GM18502 (cell line): ENCODE measurements around the gene ARL4C.
"Not testable (repeated sequence)": the region's sequence is repeated elsewhere in the genome, so short reads cannot be mapped to it uniquely, and the experiment has no call there.

Source experiments
- ATAC-seq: cut with Tn5 transposase; IDR thresholded peaks from one replicate; pipeline ENCODE4 v1.9.1; 2021; ENCODE audit warnings: mild to moderate bottlenecking; ENCODE audit not compliant: unreplicated experiment, poor library complexity

ARL4C gene

DNA sequence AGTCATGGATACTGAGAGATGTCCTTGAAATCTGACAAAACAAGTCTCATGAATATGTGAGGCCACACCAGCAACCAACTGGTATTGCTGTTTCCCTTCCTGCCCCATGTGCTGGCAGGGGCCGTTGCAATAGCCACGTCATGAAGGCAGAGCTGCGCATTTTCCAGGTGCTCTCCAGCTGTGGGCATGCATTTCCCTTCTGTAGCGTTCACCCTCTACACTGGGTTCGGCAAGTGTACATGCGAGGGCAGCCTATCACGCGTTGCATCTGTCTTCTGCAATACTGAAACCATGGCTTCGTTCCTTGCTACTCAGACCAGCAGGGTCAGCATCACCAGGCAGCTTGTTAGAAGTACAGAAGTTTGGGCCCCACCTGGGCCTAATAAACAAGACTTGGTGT is 17.4 kb downstream of the ARL4C start:
- no peak for ATAC-seq

DNA sequence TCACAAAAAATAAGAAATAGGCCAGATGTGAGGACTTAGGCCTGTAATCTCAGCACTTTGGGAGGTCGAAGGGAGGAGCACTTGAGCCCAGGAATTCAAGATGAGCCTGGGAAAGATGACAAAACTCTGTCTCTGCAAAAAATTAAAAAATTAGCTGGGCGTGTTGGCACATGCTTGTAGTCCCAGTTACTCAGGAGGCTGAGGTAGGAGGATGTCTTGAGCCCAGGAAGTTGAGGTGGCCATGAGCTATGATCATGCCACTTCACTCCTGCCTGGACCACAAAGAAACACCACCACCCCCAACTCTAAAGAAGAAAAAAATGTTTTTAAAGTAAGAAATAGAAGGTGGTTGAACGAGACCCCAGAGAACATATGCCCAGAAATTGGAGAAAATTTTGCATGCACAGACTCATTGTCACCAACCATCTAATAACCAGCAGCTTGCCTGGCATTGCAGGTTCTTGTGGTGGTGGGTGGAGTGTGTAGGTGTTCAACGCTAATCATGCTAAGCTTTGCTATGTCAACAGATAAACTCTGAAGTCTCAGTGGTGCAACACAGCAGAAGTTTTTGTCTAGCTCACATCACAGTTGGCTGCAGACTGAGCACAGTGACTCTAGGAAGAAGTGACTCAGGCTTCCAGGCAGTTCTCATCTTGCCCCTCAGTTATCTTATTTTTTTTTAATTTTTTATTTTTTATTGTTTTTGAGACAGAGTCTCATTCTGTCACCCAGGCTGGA is 18.6 kb downstream of the ARL4C start:
- ATAC-seq = no peak

DNA sequence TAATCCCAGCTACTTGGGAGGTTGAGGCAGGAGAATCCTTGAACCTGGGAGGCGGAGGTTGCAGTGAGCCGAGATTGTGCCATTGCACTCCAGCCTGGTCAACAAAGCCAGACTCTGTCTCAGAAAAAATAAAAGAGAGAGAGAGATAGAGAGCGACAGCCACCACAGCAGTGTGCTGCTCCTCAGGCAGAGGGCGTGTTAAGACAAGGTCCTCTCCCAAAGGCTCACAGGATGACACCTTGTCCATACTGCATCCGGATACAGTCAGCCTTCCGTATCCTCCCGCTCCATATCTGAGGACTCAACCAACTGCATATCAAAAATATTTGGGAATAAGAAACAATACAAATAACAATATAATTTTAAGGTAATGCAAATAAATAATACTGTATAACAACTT is 20.1 kb downstream of the ARL4C start:
- no peak for ATAC-seq

DNA sequence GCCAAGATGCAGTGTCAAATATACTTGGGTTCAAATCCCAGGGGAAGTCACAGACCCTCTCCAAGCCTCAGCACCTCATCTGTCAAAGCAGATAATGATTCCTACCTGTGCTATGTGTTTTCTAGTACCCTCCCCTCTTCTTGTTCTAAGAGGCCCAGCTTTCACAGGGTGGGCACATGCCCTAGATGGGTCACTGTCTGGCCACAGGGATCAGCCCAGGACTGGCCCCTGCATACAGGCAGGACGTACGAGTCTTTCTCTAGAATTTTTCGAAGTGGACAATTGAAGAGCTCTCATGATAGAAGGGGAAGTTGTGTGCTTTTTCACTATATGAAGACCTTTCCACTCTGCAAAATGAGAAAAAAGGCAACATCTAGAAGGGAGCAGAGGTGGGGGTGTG is 22.2 kb downstream of the ARL4C start:
- no peak for ATAC-seq

DNA sequence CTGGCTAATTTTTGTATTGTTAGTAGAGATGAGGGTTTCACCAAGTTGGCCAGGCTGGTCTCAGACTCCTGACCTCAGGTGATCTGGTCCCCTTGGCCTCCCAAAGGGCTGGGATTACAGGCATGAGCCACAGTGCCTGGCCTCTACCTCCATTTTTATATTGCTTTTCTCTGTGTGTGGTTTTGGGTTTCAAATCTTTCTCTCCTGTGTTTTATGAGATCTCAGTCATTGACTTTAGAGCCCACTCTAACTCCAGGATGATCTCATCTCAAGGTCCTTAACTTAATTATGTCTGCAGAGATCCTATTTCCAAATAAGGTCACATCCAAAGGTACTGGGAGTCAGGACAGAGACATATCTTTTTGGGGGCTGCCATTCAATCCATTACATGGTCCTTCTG is 24.7 kb downstream of the ARL4C start:
- ATAC-seq = no peak

DNA sequence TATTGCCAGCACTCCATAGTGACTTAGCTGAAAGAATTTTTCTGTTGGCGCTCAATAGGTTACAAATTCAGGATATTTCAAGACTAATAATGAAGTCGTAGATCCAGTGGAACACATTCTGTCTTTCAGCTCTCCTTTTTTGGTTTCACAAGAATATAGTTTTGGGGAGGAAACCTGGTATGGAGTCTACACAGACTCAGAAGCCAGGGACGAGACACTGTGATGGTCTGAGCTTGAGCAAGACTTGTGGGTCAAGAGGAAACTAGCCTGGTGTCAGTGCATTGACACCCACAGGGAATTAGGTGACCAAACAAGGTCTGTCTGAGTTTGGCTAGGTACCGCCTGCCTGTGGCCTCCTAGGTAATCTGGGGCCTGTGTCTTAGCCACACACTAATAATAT is 26.9 kb downstream of the ARL4C start:
- ATAC-seq = no peak

DNA sequence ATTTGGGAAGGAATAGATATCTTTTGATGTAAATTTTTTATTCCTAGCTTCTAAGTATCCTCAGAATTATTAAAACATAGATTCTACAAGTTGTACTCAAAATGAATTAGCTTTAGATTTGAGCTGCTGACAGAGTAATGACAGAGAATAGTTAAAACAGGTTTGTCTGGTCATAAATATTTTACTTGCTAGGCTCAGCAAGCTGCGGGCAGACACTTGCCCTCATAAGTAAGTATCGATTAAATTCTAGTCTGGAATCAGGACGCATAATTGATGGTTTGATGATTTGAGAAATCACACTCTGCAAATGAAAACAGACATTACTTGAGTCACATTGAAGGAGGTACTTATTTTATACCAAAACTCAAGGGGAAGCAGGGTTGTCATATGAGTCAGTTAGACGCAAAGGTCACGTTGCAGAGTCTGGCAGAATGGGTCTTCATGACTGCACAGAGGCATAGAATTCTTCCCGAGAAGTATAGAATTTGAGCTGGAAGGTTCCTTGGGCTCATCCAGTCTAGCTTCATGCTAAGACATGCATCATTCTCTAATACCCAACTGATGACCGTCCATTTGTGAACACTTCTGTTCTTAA is 27.5 kb downstream of the ARL4C start:
- ATAC-seq = no peak

DNA sequence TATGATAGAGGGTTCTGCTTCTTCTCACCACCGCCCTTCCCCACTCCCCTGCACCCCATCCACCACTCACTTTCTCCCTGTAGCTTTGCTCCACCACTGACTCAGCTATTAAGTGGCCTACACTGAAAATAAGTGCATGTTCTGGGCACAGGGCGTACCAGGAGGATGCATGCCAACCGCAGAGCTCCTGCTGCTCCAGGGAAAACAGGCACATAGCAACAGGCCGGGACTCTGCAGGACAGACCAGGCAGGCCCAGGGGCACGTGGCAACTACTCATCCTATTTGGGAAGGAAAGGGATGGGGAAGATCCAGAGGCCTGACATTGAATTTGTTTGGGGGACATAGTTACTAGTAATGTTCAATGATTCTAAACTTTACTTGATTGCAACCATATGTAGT is 28.4 kb downstream of the ARL4C start:
- no peak for ATAC-seq

DNA sequence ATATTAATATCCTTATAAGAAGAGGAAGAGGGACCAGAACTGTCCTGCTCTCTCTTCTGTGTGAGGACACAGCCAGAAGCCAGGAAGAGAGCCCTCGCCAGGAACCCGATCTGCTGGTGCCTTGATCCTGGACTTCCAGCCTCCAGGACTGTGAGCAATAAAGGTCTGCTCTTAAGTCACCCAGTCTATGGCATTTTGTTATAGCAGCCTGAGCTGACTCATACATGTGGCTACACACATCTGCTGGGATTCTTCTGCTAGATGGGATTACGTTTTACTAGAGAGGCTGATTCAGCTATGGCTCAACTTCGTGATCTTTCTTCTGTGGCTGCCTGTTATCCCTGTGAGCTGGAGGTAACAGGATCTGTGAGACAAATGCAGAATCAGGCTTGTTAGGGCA is 29.6 kb downstream of the ARL4C start:
- no peak for ATAC-seq

DNA sequence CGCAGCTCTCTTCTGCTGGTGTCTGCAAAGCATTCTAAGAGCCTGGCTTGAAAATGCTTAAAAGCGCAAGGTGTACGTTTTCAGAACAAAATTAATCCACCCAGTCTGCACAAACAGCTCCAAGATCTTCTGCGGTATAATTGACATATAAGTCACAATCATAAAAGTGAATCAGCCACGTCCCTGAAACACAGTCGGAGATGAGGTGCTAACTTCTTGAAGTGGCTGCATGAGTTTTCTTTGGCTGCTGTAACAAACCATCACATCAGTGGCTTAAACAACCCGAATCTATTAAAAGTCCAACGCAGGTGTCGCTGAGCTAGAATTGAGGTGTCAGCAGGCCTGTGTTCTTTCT is 32.6 kb downstream of the ARL4C start:
- no peak for ATAC-seq

DNA sequence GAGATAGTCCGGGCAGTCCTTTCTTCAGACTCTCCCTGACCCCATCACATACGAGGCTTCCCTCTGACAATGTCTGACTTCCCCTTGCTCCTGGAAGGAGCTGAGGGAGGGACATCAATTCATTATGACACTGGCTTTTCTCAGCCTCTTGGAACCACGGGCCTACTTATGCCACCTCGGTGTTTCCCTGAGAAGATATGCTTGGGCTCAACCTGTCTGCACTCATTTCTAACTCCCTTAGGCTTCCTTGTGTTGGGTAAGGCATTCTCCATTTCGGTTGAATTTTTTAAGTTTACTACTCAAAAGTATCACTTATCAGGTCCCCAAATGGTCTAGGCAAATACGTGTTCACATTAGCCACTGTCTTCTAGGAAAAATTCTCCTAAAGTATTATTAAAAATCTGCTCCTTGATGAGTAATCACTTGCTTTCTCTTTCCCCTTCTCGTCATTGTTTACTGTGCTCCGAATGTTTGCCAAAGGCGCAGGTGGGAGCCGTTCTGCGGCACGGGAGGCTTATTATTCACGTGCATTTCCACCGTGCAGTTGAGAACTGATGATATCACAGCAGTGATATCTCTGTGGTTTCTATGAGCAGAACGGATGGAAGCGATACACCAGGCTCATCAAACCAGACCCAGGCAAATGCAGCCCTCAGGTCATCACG is 33.1 kb downstream of the ARL4C start:
- no peak for ATAC-seq

DNA sequence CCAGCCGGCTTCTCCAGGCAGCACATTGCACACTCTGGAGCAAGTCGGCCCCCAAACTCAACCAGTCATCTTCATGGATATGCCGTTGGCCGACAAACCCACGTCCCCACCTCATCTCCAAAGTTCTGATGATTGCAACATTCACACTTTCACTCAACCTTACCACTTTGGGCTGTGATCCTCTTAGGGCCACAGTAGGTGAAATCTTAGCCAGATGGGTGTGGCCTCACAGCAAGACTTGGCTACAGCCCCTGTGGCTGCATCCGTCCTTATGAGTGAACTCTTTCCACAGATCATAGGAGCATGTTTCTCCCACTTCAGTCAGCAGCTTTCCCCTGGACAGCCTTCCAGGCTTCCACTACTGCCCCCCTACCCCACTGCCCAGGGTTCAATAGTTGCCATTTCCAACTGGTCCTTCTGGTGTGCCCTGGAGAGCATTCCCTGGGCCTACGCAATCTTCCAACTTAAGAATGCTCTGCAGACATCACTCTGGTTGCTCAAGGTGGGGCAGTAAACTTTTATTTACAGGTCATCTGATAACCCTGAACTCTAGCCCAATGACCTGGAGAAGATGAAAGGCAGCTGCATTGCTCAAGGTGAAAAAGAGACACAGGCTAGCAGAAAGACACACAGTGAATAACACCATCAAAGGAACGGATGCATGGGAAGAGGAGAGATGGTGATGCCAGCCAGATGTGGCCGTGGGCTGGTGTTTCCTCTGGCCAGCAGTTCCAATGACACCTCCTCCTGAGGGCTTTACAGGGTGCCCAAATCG is 34.5 kb downstream of the ARL4C start:
- ATAC-seq = no peak

DNA sequence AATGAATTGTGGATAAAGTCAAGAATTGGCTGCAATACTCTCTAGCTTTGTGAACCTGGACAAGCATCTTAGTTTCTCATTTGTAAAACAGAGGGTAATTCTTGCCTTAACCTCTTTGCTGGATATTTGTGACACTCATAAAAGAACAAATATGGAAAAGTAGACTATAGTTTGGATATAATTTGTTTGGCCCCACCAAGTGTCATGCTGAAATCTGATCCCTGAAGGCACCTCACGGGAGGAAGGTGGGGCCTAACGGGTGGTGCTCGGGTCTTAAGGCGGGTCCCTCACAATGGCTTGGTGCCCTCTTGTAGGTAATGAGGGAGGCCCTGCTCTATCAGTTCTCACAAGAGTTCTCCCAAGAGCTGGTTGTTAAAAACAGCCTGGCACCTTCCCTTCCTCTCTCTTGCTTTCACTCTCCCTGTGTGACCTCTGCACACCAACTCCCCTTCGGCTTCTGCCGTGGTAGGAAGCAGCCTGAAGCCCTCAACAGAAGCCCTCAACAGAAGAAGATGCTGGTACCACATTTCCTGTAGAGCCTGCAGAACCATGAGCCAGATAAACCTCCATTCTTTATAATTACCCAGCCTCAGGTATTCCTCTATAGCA is 37.4 kb downstream of the ARL4C start:
- no peak for ATAC-seq

DNA sequence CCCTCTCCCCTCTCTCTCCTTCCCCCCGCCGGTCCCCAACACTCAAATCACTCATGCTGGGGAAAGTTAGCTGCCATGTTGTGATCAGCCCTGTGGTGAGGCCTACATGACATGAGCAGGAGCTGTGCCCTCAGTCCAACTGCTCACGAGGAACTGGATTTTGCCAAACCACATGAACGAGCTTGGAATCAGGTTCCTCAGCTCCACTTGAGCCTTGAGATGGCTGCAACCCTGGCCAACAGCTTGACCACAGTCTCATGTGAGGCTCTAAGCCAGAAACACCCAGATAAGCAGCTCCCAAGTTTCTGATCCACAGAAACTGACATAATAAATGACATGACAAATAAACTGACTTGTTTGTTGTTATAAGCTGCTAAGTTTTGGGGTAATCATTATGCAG is 38.4 kb downstream of the ARL4C start:
- no peak for ATAC-seq

DNA sequence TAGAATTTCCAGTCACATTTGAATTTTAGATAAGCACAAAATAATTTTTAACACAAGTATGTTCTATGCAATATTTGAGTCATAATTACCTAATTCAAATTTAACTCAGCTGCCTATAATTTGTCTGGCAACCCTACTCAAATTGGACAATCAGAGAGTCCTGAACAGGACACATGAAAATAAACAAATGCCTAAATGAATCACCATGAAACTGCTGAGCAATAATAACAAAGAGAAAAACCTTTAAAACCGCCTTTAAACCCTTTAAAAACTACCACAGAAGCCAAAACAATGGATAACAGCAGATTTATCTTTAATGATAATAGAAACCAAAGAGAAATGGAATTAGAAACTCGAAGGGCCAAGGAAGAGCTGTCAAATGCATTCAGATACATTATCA is 39.5 kb downstream of the ARL4C start:
- no peak for ATAC-seq

DNA sequence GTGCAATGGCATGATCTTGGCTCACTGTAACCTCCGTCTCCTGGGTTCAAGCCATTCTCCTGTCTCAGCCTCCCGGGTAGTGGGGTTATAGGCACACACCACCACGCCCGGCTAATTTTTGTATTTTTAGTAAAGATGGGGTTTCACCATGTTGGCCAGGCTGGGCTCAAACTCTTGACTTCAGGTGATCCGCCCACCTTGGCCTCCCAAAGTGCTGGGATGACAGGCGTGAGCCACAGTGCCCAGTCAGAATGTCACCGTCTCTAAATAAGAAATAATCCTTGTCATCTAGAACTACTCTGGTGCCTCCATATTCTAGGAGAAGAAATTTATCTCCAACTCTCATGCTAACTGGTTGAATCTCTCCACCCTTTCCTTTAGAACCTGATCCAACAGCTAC is 41.6 kb downstream of the ARL4C start:
- not testable (repeated sequence) for ATAC-seq

DNA sequence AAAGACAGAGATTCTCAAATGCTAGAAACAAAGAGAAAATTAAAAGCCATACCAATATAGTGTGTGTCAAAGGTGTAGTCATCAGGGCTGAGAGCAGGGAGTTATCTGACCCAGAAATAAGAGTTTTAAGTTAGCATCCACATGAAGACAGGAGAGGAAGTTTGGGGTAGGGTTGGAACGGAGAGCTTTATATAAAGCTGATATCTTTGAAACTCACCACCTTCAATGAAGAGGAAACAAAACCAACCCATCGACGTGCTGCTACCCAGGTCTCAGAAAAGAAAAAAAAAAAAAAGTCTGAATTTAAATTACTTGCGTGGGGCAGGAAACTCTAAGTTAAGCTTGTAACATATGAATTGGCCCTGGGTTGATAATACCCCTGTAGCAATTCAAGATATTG is 42.4 kb downstream of the ARL4C start:
- ATAC-seq = no peak

DNA sequence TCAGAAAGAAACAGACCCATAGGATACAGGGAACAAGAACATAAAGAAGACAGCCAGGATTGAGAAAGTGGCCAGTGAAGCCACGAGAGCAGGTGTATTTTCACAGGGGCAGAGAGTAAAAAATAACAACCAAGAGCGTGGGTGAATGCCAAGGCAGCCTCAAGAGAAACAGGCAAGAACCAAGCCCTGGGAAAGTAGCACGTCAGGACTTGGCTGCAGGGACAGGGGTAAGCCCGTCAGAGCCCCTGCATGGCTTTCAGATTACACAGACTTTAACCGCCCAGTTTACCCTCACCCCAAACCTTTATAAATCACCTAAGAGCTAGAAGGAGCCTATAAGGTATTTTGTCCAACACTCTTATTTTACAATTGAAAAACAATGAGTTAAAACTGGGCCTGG is 43.7 kb downstream of the ARL4C start:
- no peak for ATAC-seq

DNA sequence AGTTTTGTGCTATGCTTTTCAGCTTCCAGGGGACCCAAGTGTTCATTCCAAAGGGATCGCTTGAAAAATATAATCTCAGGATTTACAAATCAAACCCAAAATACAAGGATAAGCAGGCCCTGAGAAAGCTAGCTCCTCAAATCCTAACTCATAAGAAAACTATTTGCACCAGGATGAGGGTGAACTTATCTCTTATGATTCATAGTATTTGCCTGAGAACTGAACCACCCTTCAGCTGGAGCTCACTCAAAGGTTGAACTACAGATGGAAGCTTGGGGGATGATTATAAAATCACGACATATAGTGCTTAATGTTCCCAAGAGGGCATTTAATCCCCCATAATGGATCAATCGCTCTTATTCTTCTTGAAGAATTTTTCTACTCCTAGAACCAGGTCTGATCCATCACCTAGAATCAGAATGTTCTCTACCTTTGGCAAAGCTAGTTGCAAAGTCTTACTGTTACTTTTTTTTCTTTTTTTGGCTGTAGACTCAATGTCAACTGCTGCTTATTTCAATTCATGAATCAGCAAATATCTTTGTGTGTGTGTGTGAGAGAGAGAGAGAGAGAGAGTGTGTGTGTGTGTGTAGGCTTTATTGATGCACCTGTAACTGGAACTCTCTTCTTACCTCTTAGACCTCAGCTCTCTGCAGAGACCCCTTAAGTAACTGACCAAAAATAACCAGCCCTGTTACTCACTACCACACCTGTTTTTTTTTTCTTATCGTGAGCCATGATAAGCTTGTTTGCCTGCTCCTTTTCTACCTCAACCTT is 44.8 kb downstream of the ARL4C start:
- ATAC-seq = no peak

DNA sequence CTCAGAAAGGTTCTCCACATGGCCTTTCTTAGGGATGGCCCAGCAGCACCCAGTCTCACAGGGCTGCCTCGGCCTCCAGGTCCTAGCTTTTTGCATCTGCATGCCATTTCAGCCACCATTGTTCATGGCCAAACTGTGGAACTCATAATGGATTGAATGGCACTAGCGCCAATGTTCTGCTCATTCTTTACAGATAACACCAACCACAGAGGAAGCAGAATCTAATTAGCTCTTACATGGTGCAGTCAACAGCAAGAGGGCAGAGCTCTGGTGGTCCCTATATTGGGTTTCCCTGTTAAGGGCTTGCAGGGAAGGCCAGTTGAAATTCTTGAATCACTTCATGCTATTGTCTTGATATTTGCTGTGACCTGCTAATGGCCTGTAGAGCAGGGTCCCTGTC is 45.6 kb downstream of the ARL4C start:
- ATAC-seq = no peak
